TTC549 (cell line): ENCODE measurements around the gene P4HB.

Experiments
- FAIRE-seq: peaks from 2 replicates; lab custom pipeline; 2012; peaks lifted over from hg19 to GRCh38; lab: Jason Lieb, UNC

The P4HB gene

DNA sequence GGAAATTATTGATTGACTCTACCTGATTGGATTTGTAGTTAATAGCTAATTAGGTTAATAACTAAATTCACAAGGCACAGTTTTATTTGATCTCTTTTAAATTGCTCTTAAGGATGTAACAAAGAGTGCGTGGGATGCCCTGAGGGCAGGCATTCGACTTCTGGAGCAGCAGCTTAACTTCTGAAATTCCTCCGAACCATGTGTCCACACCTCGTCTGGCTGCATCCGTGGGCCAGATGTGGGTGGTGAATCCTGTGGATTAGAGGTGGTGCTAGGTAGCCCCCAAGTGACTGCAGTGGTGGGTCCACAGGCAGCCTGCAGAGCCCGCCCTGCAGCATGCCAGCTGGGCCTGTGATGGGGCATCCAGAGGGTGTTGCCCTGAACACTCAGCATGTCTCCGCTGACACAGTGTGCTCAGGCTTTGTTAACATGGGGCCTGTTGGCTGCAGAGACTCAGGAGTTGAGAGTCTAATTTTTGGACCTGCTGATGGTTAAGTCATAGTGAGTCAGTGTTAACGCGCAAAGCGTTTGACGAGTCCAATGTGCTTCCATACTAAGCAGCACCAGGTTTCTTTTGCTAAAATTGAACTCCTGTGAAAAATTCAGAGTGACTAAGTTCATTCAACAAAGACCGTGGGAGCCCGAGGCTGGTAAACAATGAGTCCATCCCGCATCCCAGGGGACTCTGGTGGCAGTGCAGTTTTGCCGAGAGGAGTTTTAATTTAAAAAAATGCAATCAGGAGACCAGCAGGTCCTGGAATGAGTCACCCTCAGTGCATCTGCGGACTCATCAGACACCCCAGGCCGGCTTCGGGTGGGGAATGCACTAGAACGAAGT lies 37.9 kb upstream of the P4HB start:
- FAIRE-seq = no peak

DNA sequence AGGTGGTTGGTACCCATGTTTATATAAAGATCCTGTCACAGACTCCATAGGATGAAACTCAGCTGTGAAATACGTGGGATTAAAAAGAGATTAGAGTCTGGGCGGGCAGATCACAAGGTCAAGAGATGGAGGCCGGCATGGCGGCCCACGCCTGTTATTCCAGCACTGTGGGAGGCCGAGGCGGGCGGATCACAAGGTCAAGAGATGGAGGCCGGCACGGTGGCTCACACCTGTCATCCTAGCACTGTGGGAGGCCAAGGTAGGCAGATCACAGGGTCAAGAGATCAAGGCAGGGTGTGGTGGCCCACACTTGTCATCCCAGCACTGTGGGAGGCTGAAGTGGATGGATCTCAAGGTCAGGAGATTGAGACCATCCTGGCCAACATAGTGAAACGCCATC lies 35.1 kb upstream of the P4HB start:
- FAIRE-seq = no peak

DNA sequence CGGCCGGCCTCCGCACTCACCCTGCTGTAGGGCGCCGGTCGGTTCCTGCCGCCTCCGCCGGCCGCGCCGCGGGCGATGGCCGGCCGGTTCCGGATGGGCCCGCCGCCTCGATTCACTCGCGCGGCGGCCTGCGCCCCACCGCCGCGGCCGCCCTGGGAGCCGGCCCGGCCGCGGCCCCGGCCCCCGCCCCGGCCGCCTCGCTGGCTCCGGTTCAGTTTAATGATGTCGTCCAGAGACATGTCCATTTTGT lies 30.9 kb upstream of the P4HB start:
- no peak for FAIRE-seq

DNA sequence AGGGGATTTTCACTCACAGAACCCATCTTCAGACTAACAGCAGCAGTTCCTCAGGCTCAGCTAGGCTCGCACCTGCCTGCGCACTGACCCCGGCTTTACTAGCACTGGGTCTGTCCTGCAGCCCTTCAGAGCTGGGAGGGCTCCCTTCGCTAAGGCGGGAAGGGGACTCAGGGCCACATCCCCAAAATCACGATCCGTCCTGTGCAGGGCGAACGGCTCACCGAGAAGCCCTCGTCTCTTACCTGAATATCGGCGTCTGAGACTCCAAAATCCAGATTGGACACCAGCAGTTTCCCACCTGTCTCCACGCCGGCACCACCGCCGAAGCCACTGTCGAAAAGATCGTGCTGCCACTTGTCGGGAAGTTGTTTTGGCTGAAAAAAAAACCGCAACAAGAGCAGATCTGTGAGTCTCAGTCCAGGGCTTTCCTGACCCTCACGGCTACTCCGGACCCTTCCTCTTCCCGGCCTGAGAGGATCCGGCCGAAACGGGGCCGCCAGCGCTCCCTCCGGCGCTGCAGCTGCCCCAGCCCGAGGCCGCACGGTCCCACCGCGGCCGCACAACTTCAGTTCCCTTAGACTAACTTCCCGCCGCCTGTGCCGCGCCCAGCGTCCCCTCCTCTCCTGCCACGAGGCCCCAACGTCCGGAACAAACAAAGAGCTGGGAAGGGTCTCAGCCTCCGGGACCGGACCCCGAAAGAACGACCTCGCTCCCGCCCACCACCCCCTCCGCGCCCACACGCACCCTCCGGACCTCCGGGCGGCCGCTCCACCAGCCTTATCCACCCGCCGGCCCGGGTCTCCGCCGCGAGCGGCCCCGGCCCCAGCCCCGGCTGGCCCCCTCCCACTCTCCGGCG lies 30.3 kb upstream of the P4HB start:
- FAIRE-seq = no peak

DNA sequence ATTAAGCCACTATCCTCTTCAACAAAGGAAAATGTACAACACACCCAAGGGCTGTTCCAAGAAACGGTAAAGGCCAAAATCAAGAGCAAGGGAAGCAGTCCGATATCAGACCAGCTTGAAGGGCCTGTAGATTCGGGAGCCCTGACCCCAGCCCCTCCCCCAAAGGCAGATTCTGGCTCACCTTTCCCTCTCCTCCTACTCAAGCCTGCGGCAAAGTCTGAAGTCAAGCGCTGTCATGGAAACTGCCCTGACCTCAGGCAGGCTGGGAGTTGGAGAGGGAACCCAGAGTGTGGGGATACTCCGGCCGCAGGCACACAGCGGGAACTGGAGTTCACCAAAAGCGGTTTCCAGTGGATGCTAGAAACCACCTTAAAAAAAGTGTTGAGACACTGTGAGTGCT lies 29.3 kb upstream of the P4HB start:
- no peak for FAIRE-seq

DNA sequence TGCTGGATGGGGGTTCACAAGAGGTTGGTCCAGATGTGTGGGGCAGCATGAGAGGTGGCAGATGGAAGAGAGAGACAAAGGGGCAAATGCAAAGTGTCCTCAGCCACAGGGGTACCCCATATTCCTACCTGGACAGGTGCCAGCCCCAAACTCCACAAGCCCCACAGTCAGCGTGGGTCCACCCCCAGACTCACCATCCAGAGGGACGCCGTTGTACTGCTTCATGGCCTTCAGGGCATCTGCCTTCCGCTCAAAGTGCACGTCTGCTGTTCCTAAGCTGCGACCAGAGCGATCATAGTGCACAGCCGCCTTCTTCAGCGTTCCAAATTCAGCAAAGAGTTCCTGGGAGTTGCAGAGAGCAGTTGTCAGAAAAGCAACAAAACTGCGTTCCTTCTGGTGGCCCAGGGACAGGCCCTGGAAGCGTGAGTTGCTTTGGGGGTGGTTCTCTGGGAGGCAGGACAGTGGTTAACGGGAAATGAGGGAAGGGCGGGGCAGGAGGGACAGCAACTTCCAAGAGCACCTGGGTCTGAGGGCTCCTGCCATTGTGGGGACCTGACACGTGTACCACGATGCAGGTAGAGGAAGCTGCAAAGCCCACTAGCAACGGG lies 28.8 kb upstream of the P4HB start:
- no peak for FAIRE-seq

DNA sequence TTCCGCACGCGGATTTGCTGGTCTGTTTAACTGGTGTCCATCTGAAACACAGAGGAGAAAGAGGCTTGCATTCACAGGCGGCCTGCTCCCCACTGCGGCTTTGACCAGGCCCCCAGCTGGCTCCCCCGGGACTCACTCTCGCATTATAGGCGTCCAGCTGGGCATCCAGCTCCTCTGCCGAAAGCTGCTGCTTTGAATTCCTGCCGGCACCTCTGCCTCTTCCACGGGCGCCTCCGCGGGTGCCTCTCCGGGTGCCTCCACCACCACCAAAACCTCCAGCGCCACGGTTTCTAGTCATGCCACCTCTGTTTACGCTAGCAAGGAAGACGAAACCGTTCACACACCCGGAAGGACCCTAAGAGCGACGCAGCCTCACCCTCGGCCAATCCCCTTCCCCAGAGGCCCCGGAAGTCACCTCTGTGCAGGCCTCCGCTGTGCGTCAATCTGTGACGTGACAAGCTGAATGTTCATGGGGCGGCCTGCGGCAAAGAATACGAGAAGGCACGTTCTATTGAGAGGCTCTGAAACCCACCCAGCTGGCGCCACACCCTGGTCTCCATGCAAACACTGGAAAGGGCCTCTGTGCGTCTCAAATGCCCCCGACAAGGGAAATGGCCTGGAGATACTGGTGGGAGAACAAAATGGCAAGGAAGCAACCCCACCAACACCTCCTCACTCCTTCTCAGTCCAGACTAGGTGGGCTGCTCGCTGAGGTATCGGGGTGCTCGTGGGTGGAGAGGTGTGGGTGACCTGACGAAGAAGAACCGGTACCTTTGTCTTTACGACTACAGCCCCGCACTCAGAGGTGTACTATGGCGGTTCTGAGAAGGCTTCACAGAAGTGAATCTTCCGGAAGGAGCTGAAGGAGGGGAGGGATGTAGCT lies 28.0 kb upstream of the P4HB start:
- FAIRE-seq = no peak

DNA sequence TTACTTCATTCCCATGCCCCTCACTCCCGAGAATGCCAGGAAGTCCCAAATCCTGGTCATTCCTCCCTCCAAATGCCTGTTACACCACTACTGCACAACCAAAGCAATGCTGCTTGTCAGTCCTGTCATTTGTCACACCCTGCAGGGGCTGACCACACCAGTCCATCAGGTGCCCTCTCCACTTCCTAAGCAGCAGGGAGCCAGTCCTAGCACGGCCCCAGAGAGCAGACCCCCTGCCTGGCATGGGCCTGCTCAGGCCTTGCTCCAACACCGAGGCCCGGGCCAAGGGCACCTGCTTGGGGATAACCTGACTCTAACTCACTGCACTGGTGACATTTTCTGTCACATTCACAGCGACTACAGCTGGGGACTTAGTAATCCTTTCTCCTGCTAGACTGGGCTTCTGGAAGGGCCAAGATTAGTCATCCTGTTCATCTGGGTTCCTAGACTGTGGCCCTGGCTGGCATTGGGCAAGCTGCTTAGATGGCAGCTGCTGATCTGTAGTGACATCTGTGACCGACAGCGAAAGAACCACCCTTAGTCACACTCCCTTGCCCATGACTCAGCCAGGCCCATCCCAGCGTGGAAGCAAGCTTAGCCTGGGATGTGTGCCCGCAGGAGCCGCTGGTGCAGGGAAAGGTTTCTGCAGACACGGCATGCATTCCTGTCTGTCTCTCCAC lies 25.7 kb upstream of the P4HB start:
- no peak for FAIRE-seq

DNA sequence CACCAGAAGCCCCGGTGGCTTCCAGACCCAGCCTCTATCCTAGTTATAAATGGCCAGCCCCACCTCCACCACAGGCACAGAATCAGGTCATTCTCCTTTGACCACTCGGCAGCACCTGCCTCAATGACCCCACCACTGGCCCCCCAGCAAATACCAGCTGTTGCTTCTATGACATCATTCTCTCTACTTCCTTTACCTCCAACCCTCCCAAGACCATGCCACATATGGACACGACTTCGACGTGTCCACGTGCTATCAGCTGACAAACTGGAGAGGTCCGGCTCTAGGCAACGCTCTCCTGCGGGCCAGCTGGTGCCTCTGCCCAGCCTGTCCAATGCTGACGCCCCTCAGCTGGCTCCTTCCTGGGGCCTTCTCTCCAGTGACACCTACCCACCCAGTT lies 25.1 kb upstream of the P4HB start:
- no peak for FAIRE-seq

DNA sequence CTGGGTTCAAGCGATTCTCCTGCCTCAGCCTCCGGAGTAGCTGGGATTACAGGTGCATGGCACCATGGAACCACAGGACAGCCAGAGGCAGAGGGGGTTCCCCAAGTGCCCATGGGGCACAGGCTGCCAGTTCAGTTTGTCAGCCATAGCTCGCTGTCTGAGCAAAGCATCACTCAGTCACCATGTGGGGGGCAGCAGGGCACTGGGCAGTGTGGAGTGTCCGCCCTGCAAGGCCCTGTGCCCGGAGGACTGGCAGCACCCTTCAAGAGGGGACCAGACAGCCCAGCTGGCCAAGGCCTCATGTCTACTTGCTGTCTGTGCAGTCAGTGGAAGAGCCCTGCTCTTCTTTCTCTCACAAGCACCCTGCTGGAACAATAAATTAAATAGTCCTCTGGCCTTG lies 24.6 kb upstream of the P4HB start:
- FAIRE-seq = no peak

DNA sequence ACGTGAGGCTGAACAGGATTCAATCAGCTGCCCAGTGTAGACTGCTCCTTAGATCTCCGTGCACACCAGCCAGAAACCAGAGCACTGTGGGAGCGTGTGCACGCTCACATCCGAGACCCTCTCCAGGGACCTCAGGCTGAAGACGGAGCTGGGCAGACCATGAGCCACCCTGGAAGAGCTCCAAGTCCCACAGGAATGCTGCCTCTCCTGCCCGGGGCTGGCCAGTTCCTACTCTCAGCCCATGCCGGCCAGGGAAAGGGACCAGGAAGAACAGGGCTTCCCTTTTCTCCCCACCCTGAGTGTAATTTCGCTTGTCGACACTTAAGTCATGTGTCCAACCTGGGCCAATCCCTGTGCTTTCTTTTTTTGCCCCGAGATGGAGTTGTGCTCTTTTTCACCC lies 24.2 kb upstream of the P4HB start:
- no peak for FAIRE-seq

DNA sequence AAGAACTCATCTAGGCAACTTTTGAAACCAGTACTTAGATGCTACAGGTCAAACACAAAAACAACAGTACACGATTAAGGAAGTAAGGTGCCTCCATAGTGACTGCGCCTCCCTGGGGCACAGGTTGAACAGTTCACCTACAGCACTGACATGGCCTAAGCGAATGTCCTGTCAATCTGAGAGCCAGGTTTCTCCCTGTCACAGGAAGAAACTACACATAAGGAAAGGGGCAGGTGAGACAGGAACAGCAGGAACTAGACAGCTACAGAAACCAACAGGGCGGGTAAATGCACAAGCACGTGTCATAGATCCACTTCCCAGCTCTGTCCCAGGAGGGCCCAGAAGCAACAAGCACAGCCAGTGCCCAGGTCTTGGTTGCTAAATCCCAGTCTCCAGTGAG lies 18.8 kb upstream of the P4HB start:
- FAIRE-seq = no peak

DNA sequence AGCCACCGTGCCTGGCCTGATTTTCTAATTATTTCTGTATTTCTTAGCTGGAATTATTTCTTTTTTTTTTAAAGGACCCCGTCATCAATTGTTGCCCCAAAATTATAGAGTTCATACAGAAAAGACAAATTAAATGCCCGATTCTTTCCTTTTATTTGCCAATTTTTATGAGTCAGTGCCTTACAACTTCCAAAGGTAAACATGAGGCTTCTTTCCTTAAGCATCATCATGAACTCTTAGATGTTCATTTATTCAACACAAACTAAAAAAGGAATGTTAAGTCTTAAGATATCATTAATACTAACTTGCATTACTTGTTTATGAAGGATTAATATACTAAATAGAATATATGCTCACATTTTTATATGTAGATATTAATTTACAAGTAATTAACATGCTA lies 18.0 kb upstream of the P4HB start:
- FAIRE-seq = no peak

DNA sequence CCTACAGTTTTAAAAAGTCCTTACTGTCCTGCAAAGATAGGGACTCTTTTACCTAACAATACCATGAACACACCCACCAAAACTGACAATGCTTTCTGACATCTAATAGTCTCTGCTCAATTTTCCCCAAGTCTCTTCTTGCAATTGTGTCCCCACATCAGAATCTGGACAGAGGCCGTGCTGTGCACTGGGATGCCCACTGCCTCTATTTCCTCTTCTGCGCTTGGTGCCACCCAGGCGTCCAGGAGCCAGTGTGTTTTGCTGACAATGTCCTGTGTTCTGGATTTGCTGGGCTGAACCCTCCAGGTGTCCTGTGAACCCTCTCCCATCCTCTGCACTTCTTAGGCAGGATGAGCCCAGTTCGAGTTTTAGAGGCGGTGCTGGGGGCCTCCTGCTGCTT lies 17.2 kb upstream of the P4HB start:
- FAIRE-seq = no peak

DNA sequence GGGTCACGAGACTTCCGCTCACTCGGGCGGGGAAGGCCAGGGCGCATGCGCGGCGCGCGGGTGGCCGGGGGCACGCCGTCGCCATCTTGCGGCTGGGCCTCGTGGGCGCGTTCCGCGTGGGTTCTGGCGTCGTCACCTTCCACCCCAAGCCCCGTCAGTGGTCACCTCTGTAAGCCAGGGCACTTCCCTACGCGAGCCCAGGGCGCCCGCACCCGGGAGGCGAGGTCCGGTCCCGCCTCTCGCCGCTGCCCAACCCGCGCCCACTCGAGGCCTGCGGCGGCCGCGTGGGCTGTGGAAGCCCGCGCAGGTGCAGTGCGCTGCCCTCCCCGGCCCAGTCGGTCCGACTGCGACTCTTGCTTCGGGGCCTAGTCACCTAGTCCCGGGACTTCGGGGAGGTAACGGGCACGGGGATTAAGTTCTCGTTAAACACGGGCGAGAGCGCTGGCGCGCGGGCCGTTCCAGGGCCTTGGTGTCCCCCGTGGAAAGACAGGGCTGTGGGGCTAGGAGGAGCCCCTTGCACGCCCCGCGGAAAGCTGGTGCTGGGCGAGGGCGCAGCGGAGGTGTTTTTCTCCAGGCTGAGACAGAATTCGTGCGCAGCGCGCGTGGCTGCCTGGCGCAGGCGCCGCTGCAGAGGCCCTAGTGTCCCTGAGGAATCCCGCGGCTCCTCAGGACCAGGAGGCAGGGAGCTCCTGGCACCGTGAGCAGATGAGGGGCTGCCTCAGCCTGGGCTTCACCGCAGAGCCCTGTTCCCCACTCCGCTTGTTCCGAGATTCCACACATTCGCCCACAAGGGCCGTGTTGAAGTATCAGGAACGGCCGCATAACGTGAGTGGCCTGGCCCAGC lies 11.3 kb upstream of the P4HB start:
- FAIRE-seq = no peak

DNA sequence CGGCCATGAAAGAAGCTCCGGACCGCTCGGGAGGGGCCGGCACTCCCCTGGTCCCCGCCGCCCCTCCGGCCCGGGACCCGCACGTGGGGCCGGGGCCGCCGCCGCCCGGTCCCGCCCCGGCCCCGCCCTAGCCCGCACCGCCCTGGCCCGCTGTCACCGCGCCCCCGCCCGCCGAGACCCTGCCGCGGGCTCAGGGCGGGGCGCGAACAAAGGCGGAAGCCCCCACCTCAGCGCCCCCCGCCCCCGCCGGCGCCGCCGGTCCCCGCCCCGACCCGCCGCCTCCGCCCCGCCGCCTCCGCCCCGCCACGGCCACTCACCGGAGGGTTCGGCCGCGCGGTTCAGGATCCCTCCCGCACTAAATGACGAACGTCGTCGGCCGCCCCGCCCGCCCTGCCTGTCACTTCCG lies 10.6 kb upstream of the P4HB start, which contains the start of gene ARHGDIA:
TSS of gene ARHGDIA (minus strand) at position 357 of the 406 bp plus-strand sequence. CDS start 1,407 bp downstream, outside the sequence.
- FAIRE-seq = no peak

DNA sequence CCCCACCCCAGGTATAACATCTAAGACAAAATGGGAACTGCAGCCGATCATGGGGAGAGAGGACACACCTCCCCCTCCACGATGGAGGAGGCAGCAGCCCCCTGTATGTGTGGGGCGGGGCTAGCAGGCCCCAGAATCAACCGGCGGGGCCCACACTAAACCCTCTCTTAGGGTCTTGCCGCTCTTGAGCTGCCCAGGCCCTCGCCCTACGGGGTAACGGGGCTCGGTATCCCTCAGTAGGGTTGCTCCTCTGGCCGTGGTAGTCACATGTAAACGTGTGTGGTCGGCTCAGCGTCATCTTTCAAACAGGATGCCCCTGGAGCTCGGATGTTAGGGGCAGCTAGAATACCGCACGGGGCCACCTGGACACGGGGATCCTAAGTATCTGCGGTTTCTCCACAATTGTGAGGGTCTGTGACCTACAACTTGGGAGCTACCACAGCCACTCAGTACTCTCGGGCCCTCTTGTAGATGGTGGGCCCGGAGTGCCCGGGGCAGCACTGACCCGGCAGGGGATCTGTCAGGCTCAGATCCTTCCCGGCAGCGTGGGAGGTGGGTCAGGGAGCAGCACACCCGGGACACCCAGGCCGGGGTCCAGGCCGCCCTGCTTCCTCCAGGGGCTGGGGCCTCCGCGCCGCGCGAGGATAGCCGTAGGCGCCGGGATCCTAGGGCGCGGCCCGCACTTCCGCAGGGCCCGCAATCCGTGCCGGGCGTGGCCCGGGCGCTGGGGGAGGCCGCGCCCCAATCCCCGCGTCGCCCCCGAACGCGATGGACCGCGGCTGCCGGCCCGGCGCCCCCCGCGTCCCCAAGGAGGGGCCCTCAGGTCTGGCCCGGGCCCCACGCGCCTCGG lies 10.0 kb upstream of the P4HB start:
- FAIRE-seq = no peak

DNA sequence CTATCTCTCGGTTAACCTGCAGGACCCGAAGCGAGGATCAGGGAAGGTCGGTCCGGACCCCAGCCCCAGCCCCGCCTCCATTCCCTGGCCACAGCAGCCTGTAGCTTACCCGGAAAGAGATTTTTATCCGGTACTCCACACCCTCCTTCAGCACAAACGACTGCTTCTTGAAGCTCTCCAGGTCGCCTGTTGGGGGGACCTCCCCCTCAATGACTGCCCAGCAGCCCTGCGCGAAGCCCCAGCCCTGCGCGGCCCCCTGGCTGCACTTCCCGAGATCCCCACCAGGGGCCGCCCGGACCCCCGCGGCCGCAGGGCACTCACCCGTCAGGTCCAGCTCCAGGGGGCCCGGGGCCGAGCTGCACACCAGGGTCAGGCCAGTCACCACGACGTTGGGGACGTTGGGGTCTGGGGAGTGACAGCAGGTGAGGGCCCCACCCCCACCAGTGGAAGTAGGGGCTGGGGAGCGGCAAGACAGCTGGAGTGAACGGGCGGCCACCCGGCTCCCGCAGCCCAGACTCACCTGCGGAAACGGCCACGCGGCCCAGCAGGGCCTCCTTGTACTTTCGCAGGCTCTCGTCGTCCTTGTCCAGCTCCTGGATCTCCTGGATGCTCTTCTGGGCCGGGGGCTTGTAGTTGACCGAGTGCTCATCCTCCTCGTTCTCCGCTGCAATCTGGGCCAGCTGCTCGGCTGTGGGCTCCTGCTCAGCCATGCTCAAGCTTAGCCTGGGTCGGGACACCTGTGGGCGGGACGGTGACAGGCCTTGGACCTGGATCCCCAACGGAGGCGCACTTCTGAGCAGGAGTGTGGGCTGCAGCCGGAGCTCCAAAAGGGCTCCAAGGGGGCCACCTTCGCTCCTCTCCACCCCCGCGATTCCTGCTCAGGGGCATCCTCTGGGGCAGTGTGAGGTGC lies 9.1 kb upstream of the P4HB start:
- FAIRE-seq = no peak
